Upper lobe of left lung (tissue), 6 donors: ENCODE results near the gene CTCF. TPM values are rescaled to one million over a fixed set of nuclear protein-coding genes. Genes with fewer than 3 reads are reported as not detected.
A peak's percentile ranks its signal among the peaks of the same experiment; 100 is the strongest.

Source experiments
- ATAC-seq, 2 donors: fragments of 200-7000 bp; cut with Tn5 transposase; one replicate each; pipeline ENCODE4 v1.9.1; 2022; ENCODE audit warnings: mild to moderate bottlenecking in 2 of 2, moderate library complexity in 2 of 2; ENCODE audit not compliant: low FRiP score in 2 of 2
- DNase-seq, 2 donors: peaks; one replicate each; pipeline ENCODE4 v3.0.0-alpha.2; 2019 to 2020
- H3K27ac ChIP-seq, 4 donors: fragments of 200-600 bp; sonication (generic); one replicate each; pipeline ENCODE4 v1.5.1; 2016 to 2019
- H3K27me3 ChIP-seq, 4 donors: fragments of 200-600 bp; sonication (generic); one replicate each; pipeline ENCODE4 v1.5.1; 2017 to 2019
- H3K36me3 ChIP-seq, 4 donors: fragments of 200-600 bp; sonication (generic); one replicate each; pipeline ENCODE4 v1.5.1; 2016 to 2019
- H3K4me1 ChIP-seq, 4 donors: fragments of 200-600 bp; sonication (generic); one replicate each; pipeline ENCODE4 v1.5.1; 2018 to 2019
- H3K4me3 ChIP-seq, 4 donors: fragments of 200-600 bp; sonication (generic); one replicate each; pipeline ENCODE4 v1.5.1; 2017 to 2019; ENCODE audit warnings: mild to moderate bottlenecking in 2 of 4, moderate library complexity in 1 of 4
- H3K9me3 ChIP-seq, 4 donors: fragments of 200-600 bp; sonication (generic); one replicate each; pipeline ENCODE4 v1.5.1; 2018 to 2019
- CTCF ChIP-seq, 6 experiments: fragments of 450-650 bp in 4 of 6; fragments of 200-600 bp in 2 of 6; sonication (generic) in 2 of 6; IDR thresholded peaks; one replicate each; pipeline ENCODE4 v1.5.1; 2016 to 2019; ENCODE audit warnings: antibody characterized with exemption in 6 of 6
- EP300 ChIP-seq, 4 donors: sonication (generic); formaldehyde crosslinking; IDR thresholded peaks; one replicate each; pipeline ENCODE4 v1.5.1; 2017; ENCODE audit warnings: antibody characterized with exemption in 4 of 4, control low read depth in 2 of 4
- POLR2A ChIP-seq, 4 donors: fragments of 450-650 bp; IDR thresholded peaks; one replicate each; pipeline ENCODE4 v1.5.1; 2016 to 2017; ENCODE audit warnings: antibody characterized with exemption in 4 of 4, mild to moderate bottlenecking in 2 of 4
- POLR2AphosphoS5 ChIP-seq, 2 donors: sonication (generic); formaldehyde crosslinking; IDR thresholded peaks; one replicate each; pipeline ENCODE4 v1.5.1; 2017; ENCODE audit warnings: antibody characterized with exemption in 2 of 2
- WGBS, 2 donors: methylation state at CpG; one replicate each; pipeline ENCODE4 v1.1.5; 2017 to 2018; 5-methylcytosine and 5-hydroxymethylcytosine counted together
- total RNA-seq, 6 donors: library from RNA; depleted of rRNA in 4 of 6; stranded (reverse); fragments of >200 nt in 4 of 6; gene quantifications; one replicate each; pipeline versions ENCODE4 v1.1.0 to v1.2.1, GENCODE V29; 2016 to 2021
- donor health status: DM: no; HTN: no; CAD: no; lungs with moderate emphysema.
- donor health status: DM: no; HTN: yes; CAD: no; lungs with severe emphysema.

CTCF gene
- total RNA-seq, 6 donors from 2014 or later: 29.7 to 42.6 (median 34.2) TPM

GRCh38 chr16:67672739-67673662 lies 110.7 kb downstream of the CTCF start:
- peak; percentile 74 for ATAC-seq
- peak in 1 of 2 donors; percentile 80 for DNase-seq
- H3K27me3 ChIP-seq: no peaks in the 10 kb centered on the region
- peaks cover 40 to 62% (median 47%) of the 10 kb centered on the region in 4 donors for H3K4me1 ChIP-seq
- H3K9me3 ChIP-seq: no peaks in the 10 kb centered on the region
- peak overlapping the region; percentile 76 to 90 (median 88) for H3K27ac ChIP-seq
- WGBS, 2 donors: 28 to 41% methylated on average over 8 to 12 of the region's 13 CpGs
- peaks cover 0 to 6% (median 2%) of the 10 kb centered on the region in 4 donors for H3K36me3 ChIP-seq
- no peak for TF ChIP-seq POLR2A (IDR thresholded peaks at IDR 0.05)
- peak; percentile 67 to 80 (median 74) for TF ChIP-seq CTCF (IDR thresholded peaks at IDR 0.05)
- TF ChIP-seq POLR2AphosphoS5 (IDR thresholded peaks at IDR 0.05): no peak
- H3K4me3 ChIP-seq: no peak overlapping the region

DNA sequence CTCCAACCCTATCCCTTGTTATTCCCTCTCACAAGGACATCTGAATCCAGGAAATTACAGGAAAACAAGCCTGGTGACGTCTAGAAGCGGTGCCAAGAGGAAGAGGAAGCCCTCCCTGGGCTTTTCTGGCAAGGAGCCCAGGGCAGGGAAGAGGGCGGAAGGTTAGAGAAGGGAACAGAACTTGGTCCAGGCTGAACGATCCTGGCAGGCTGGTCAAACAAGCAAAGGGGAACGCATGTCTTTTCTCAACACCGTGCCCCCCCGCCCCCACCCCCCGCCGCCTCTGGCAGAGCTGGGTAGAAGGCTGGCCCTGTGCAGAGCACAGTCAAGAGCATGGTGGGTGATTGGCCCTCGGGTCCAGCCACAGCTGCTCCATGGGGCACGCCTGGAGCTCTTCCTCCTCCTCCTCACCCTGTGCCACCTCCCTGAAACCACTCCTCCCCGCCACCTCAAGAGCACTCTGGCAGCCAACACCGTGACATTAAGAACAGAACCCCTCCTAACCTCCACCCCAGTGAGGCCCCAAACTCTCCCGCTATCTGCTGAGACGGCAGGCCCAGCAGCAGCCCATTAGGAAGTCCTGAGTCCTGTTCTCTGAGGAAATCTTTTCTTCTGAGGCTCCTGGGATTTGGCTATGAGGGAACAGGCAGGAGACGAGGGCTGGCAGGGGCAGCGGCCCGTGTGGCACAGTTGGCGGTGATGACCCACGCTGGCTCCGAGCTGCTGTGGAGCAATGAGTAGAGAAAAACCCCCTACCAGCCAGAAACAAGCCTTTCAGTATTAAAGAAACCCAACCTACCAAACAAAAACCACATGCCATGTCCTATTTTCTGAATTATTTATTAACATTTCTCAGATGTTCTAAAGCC lies 111.6 kb downstream of the CTCF start:
- TF ChIP-seq POLR2A (IDR thresholded peaks at IDR 0.05) (no peak), POLR2AphosphoS5 (IDR thresholded peaks at IDR 0.05) (peak; percentile 68 to 83), CTCF (IDR thresholded peaks at IDR 0.05) (no peak), EP300 (IDR thresholded peaks at IDR 0.05) (peak in 3 of 4 donors; percentile 67 to 79 (median 68))
- peaks cover 34 to 56% (median 43%) of the 10 kb centered on the region in 4 donors for H3K4me1 ChIP-seq
- ATAC-seq (peak; percentile 62 to 75), DNase-seq (peak; percentile 67 to 83)
- peak overlapping the region; percentile 76 to 90 (median 88) for H3K27ac ChIP-seq
- peaks cover 0 to 6% (median 2%) of the 10 kb centered on the region in 4 donors for H3K36me3 ChIP-seq
- peak overlapping the region in 2 of 4 donors; percentile 4 to 17 for H3K4me3 ChIP-seq
- no peaks in the 10 kb centered on the region for H3K27me3 ChIP-seq
- no peaks in the 10 kb centered on the region for H3K9me3 ChIP-seq
- WGBS, 2 donors: 27 to 33% methylated on average over 19 to 21 of the region's 21 CpGs

DNA sequence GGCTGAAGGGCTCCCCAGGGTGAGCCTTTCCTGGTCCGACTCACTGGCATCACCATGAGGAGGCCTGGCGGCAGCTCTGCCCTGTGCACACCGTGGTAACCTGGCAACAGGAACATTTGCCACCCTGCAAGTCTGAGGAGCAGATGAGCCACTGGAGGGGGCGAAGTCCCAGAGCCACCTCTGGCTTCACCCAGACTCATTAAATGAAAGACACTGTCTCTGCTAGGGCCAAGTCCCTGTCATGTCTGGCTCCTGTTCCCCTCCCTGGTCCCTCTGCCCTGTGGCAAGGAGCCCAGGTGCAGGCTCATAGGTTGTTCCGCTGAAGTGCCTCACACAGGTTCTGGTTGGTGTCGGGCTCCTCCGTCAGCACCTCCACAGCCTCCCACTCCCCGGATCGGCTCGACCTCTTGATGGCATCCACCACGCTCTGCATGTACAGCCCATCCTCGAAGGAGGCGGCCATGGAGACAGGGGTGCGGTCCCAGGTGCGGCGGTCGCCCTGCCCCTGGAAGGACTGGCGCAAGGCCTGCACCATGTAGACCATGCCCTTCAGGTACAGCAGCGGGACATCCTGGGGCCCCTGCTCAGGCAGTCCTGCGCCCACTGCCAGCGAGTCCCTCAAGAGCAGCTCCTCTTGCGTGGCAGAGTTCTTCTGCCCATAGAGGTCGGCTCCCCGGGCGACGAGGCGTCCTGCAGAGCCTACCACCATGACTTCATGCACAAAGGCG lies 112.7 kb downstream of the CTCF start:
- TF ChIP-seq EP300 (IDR thresholded peaks at IDR 0.05): no peak
- no peak for TF ChIP-seq CTCF (IDR thresholded peaks at IDR 0.05)
- no peak for TF ChIP-seq POLR2AphosphoS5 (IDR thresholded peaks at IDR 0.05)
- no peak for TF ChIP-seq POLR2A (IDR thresholded peaks at IDR 0.05)
- Histone ChIP-seq H3K4me1 (peaks cover 34 to 56% (median 43%) of the 10 kb centered on the region in 4 donors), H3K27ac (peak overlapping the region; percentile 76 to 90 (median 88)), H3K36me3 (peaks cover 0 to 9% (median 2%) of the 10 kb centered on the region in 4 donors), H3K9me3 (no peaks in the 10 kb centered on the region), H3K4me3 (no peak overlapping the region), H3K27me3 (no peaks in the 10 kb centered on the region)
- DNase-seq (peak in 1 of 2 donors; percentile 79), ATAC-seq (no peak)
- 96 to 97% methylated on average over 15 to 23 of the region's 28 CpGs for WGBS, 2 donors

DNA sequence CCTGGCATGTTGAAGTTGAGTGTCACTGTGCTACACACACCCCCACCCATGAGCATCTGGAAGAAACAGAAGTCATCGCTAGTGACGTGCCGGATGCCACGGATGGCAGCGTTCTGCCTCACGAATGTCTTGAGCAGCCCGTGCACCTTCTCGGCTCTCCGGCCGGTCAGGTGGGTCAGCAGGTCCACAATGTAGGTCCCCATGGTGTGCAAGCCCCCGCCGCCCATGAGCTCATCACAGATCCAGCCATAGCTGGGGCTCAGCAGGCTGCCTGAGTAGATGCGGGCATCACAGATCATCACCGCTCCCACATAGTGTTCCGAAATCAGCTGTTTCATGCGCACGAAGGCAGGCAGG lies 113.2 kb downstream of the CTCF start:
- no peak for TF ChIP-seq POLR2AphosphoS5 (IDR thresholded peaks at IDR 0.05)
- no peak for TF ChIP-seq POLR2A (IDR thresholded peaks at IDR 0.05)
- TF ChIP-seq EP300 (IDR thresholded peaks at IDR 0.05): no peak
- TF ChIP-seq CTCF (IDR thresholded peaks at IDR 0.05): no peak
- Histone ChIP-seq H3K36me3 (peaks cover 0 to 9% (median 2%) of the 10 kb centered on the region in 4 donors), H3K27me3 (no peaks in the 10 kb centered on the region), H3K9me3 (no peaks in the 10 kb centered on the region), H3K4me3 (no peak overlapping the region), H3K27ac (peak overlapping the region in 3 of 4 donors; percentile 87 to 90 (median 88)), H3K4me1 (peaks cover 34 to 56% (median 43%) of the 10 kb centered on the region in 4 donors)
- ATAC-seq (no peak), DNase-seq (peak in 1 of 2 donors; percentile 71)
- WGBS, 2 donors: 97 to 99% methylated on average over 10 to 17 of the region's 17 CpGs
